Measurements from ENCODE around the gene GRK5. TPM values are rescaled to one million over a fixed set of nuclear protein-coding genes. Genes with fewer than 3 reads are reported as not detected.

GRK5 gene
- total RNA-seq, 1 experiment from 2014 or later: 4.8 TPM

GRCh38 chr10:119454990-119455389 is 247.6 kb downstream of the GRK5 start:
- no TSS peak for BruUV-seq (replicated peaks)
- no peaks in the 10 kb centered on the region for H3K79me2 ChIP-seq (ENCODE audit: low read depth)

GRCh38 chr10:119455609-119456434 is 248.5 kb downstream of the GRK5 start:
- H3K9me3 ChIP-seq (ENCODE audit: insufficient read depth, low read depth): no peaks in the 10 kb centered on the region
- peaks cover 18% of the 10 kb centered on the region for H3K4me1 ChIP-seq (replicated peaks; ENCODE audit: insufficient read depth)
- H3K36me3 ChIP-seq (ENCODE audit: low read depth): no peaks in the 10 kb centered on the region
- H3K9me2 ChIP-seq (ENCODE audit: insufficient read depth): no peaks in the 10 kb centered on the region
- no peak overlapping the region for H3K27ac ChIP-seq
- H3K27me3 ChIP-seq (ENCODE audit: insufficient read depth, low read depth): no peaks in the 10 kb centered on the region
- no peaks in the 10 kb centered on the region for H4K20me1 ChIP-seq (ENCODE audit: insufficient read depth)
- no peak overlapping the region for H3K4me3 ChIP-seq
- intact Hi-C loops (cut with micrococcal nuclease; ENCODE audit: unreplicated experiment): no loop called here
- H3K4me2 ChIP-seq: no peak overlapping the region
- no peaks in the 10 kb centered on the region for H3F3A ChIP-seq (ENCODE audit: insufficient read depth, low read depth)
- no TSS peak for BruUV-seq (replicated peaks)
- no peak for DNase-seq
- ChIA-PET CTCF (no interaction called here), POLR2A (ENCODE audit: unreplicated experiment) (no interaction called here)
- H2AFZ ChIP-seq: no peak overlapping the region
- no peaks in the 10 kb centered on the region for H3K79me2 ChIP-seq (ENCODE audit: low read depth)
- no peak for TF ChIP-seq EZH2 (IDR thresholded peaks at IDR 0.05; ENCODE audit: low read depth)
- TF ChIP-seq CTCF (conservative IDR thresholded peaks at IDR 0.05): no peak

More at GRCh38 chr10:119454990-119455389, 247.6 kb downstream of the GRK5 start:
- no peaks in the 10 kb centered on the region for H3K9me2 ChIP-seq (ENCODE audit: insufficient read depth)
- CTCF ChIA-PET: no interaction called here
- no peak overlapping the region for H3K27ac ChIP-seq
- H3K4me2 ChIP-seq: no peak overlapping the region
- no peaks in the 10 kb centered on the region for H3K9me3 ChIP-seq (ENCODE audit: insufficient read depth, low read depth)
- peaks cover 20% of the 10 kb centered on the region for H3K4me1 ChIP-seq (replicated peaks; ENCODE audit: insufficient read depth)
- no peaks in the 10 kb centered on the region for H3K36me3 ChIP-seq (ENCODE audit: low read depth)
- no peak overlapping the region for H3K4me3 ChIP-seq
- H3F3A ChIP-seq (ENCODE audit: insufficient read depth, low read depth): peaks cover 4% of the 10 kb centered on the region; the same call in 1 of the 2 replicates
- intact Hi-C loops (cut with micrococcal nuclease; ENCODE audit: unreplicated experiment): no loop called here
- TF ChIP-seq CTCF (conservative IDR thresholded peaks at IDR 0.05) (no peak), EZH2 (IDR thresholded peaks at IDR 0.05; ENCODE audit: low read depth) (no peak)
- no peaks in the 10 kb centered on the region for H4K20me1 ChIP-seq (ENCODE audit: insufficient read depth)
- DNase-seq: no peak
- H2AFZ ChIP-seq: no peak overlapping the region
- no peaks in the 10 kb centered on the region for H3K27me3 ChIP-seq (ENCODE audit: insufficient read depth, low read depth)
- POLR2A ChIA-PET (ENCODE audit: unreplicated experiment): no interaction called here

- BruUV-seq (replicated peaks): no TSS peak
- no peak for TF ChIP-seq CTCF (conservative IDR thresholded peaks at IDR 0.05)
- POLR2A ChIA-PET (ENCODE audit: unreplicated experiment): no interaction called here
- CTCF ChIA-PET: no interaction called here
- intact Hi-C loops (cut with micrococcal nuclease; ENCODE audit: unreplicated experiment): no loop called here
- Histone ChIP-seq H3K36me3 (ENCODE audit: low read depth) (no peaks in the 10 kb centered on the region), H3F3A (ENCODE audit: insufficient read depth, low read depth) (peaks cover under 1% of the 10 kb centered on the region; the same call in 1 of the 2 replicates), H3K4me3 (no peak overlapping the region), H3K27me3 (ENCODE audit: insufficient read depth, low read depth) (no peaks in the 10 kb centered on the region), H3K4me1 (replicated peaks; ENCODE audit: insufficient read depth) (peaks cover 16% of the 10 kb centered on the region), H3K9me2 (ENCODE audit: insufficient read depth) (no peaks in the 10 kb centered on the region), H3K4me2 (no peak overlapping the region), H3K27ac (no peak overlapping the region), H3K9me3 (ENCODE audit: insufficient read depth, low read depth) (no peaks in the 10 kb centered on the region), H3K79me2 (ENCODE audit: low read depth) (no peaks in the 10 kb centered on the region), H2AFZ (no peak overlapping the region), H4K20me1 (ENCODE audit: insufficient read depth) (no peaks in the 10 kb centered on the region)
- no peak for DNase-seq
Observed at GRCh38 chr10:119456435-119456810, 249.1 kb downstream of the GRK5 start.

Data from PC-9 (cell line).